Immature natural killer cell (primary cell): ENCODE measurements around the gene MYO1D. TPM values are rescaled to one million over a fixed set of nuclear protein-coding genes. Genes with fewer than 3 reads are reported as not detected.
A peak's percentile ranks its signal among the peaks of the same experiment; 100 is the strongest.
"Not testable (repeated sequence)": the region's sequence is repeated elsewhere in the genome, so short reads cannot be mapped to it uniquely, and the experiment has no call there.

Experiments
- DNase-seq, 3 donors: peaks; one replicate each; pipeline ENCODE4 v3.0.0; 2022; ENCODE audit warnings: mixed read lengths in 1 of 3
- H3K27ac Mint-ChIP-seq, 6 donors: one replicate each; pipeline ENCODE4 v1.8.0; 2020; ENCODE audit warnings: mixed read lengths in 6 of 6, mild to moderate bottlenecking in 5 of 6, inconsistent platforms in 4 of 6, moderate library complexity in 3 of 6
- H3K27me3 Mint-ChIP-seq, 3 donors: one replicate each; pipeline ENCODE4 v1.8.0; 2020 to 2021; ENCODE audit warnings: low read depth in 3 of 3, mild to moderate bottlenecking in 3 of 3, mixed read lengths in 3 of 3, moderate library complexity in 3 of 3, inconsistent platforms in 1 of 3
- H3K36me3 Mint-ChIP-seq, 3 donors: one replicate each; pipeline ENCODE4 v1.8.0; 2020; ENCODE audit warnings: mixed read lengths in 3 of 3, inconsistent platforms in 2 of 3, mild to moderate bottlenecking in 2 of 3
- H3K4me1 Mint-ChIP-seq, 2 donors: one replicate each; pipeline ENCODE4 v1.8.0; 2020; ENCODE audit warnings: inconsistent platforms in 2 of 2, mild to moderate bottlenecking in 2 of 2, mixed read lengths in 2 of 2, moderate library complexity in 1 of 2
- H3K4me3 Mint-ChIP-seq, 5 donors: one replicate each; pipeline ENCODE4 v1.8.0; 2020; ENCODE audit warnings: mild to moderate bottlenecking in 5 of 5, mixed read lengths in 5 of 5, inconsistent platforms in 3 of 5, moderate library complexity in 3 of 5
- H3K9me3 Mint-ChIP-seq, 6 donors: one replicate each; pipeline ENCODE4 v1.8.0; 2020; ENCODE audit warnings: mild to moderate bottlenecking in 6 of 6, mixed read lengths in 6 of 6, inconsistent platforms in 4 of 6, moderate library complexity in 3 of 6
- polyA plus RNA-seq, 3 donors: library from polyadenylated mRNA; unstranded; fragments of 300-500 nt; fragmentation: Illumina TruSeq; gene quantifications; one replicate each; pipeline ENCODE4 v1.2.3, GENCODE V29; 2021

MYO1D gene
- polyA plus RNA-seq, 3 donors from 2014 or later, result 2.0 to 7.9 TPM; not detected in 1

DNA sequence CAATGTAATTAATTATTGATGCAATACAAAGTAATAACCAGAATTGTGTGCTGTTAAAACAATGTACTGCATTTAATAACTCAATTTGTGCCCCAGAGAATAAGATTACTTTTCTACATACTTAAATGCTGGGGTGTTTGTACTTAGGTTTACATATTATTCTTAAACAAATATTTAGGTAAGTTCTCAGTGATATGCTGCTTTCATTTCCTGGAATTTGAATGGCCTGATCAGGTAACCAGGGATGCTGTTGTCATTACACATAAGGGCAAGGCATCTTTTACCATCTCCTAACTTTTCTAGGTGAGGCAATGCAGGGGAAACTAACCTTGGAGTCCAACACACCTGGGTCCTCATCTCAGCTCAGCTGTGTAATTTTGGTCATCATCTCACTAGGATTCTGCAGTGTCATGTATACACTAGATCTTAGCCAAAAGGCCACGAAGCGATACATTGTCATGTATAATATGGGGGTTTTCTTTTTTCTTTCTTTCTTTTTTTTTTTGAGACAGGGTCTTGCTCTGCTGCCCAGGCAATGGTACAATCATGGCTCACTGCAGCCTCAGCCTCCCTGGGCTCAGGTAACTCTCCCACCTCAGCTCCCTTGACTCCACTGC lies 45.2 kb downstream of the MYO1D start:
- Mint-ChIP-seq H3K4me3 (no peak overlapping the region), H3K36me3 (no peaks in the 10 kb centered on the region), H3K4me1 (no peaks in the 10 kb centered on the region), H3K27ac (no peak overlapping the region), H3K27me3 (peaks cover 3 to 5% (median 4%) of the 10 kb centered on the region in 3 donors), H3K9me3 (no peaks in the 10 kb centered on the region)
- no peak for DNase-seq

DNA sequence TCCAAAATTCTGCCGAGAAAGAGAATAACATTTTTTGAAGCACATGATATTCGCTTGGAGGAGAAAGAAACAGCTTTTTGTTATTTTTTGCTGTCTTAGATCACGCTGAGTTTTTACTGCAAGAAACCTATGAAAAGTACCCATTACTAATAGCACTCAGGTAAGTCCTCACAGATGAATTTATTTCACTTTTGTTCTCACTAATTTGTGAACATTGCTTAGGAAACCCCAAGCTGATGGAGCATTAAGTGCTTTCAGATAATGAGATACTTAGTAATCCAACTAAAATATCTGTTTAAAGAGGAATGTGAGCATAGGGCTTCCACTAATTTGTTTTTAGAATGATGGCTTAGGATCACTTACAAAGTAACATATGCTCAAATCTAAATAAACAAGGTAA lies 45.7 kb downstream of the MYO1D start:
- Mint-ChIP-seq H3K9me3 (no peaks in the 10 kb centered on the region), H3K4me3 (no peak overlapping the region), H3K27me3 (peaks cover 3 to 7% (median 4%) of the 10 kb centered on the region in 3 donors), H3K27ac (no peak overlapping the region), H3K4me1 (no peaks in the 10 kb centered on the region), H3K36me3 (no peaks in the 10 kb centered on the region)
- no peak for DNase-seq

DNA sequence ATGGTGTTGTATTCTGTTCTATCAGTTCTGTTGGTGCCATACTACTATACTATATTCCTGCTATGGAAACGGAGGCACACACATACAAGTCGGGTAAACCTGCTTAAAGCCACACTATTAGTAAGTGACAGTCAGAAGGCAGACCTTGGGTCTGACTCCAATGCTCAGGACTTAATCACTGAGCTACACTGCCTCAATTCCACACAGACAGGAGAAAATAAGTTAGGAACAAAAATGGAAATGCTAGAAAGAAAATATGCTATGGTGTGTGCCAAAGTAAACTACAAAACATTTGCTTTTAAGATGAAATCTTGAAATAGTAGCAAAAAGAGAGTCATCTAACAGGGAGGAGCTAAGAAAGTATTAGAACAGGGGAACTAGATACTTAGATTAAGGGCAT lies 48.1 kb downstream of the MYO1D start:
- Mint-ChIP-seq H3K27me3 (peaks cover 1 to 7% (median 5%) of the 10 kb centered on the region in 3 donors), H3K36me3 (no peaks in the 10 kb centered on the region), H3K27ac (no peak overlapping the region)

DNA sequence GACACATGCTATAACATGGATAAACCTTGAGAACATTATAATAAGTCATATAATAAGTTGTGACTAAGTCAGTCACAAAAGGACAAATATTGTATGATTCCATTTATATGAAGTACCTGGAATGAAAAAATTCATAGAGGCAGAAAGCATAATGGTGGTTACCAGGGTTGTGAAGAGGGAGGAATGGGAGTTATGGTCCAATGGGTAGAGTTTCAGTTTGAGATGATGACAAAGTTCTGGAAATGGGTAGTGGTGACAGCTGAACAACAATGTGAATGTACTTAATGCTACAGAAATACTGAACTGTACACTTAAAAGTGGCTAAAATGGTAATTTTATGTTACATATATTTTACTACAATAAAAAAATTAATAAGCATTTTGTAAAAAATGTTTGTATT lies 49.7 kb downstream of the MYO1D start:
- Mint-ChIP-seq H3K36me3 (no peaks in the 10 kb centered on the region), H3K4me1 (no peaks in the 10 kb centered on the region), H3K9me3 (no peaks in the 10 kb centered on the region), H3K4me3 (no peak overlapping the region), H3K27me3 (peaks cover 2 to 5% (median 5%) of the 10 kb centered on the region in 3 donors), H3K27ac (no peak overlapping the region)
- DNase-seq, result no peak

More for the DNA sequence above, 48.1 kb downstream of the MYO1D start:
- H3K4me1 Mint-ChIP-seq, result no peaks in the 10 kb centered on the region
- H3K4me3 Mint-ChIP-seq, result no peak overlapping the region
- H3K9me3 Mint-ChIP-seq, result no peaks in the 10 kb centered on the region
- no peak for DNase-seq

DNA sequence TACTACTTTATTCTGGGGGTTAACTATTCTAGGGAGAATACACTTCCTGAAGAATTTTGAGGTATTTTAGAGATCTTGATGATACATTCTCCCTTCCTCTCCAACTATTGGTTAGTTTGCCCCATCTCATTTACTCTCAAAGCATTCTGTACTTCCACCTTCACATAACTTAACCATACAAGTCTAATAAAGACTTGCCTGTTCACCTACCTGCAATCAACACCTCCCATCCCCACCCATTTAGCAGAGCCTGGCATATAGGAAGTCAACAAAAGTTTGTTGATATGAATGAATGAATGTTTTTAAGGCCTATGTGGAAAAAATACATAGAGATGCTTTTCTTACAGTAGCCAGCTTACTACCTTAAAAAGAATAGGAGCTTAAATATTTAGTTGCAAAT lies 50.8 kb downstream of the MYO1D start:
- H3K27me3 Mint-ChIP-seq, result peaks cover 2 to 12% (median 11%) of the 10 kb centered on the region in 3 donors
- H3K9me3 Mint-ChIP-seq, result no peaks in the 10 kb centered on the region
- H3K36me3 Mint-ChIP-seq, result no peaks in the 10 kb centered on the region
- no peak overlapping the region for H3K27ac Mint-ChIP-seq
- H3K4me3 Mint-ChIP-seq, result no peak overlapping the region
- no peak for DNase-seq
- peaks cover 0 to 4% of the 10 kb centered on the region in 2 donors for H3K4me1 Mint-ChIP-seq

DNA sequence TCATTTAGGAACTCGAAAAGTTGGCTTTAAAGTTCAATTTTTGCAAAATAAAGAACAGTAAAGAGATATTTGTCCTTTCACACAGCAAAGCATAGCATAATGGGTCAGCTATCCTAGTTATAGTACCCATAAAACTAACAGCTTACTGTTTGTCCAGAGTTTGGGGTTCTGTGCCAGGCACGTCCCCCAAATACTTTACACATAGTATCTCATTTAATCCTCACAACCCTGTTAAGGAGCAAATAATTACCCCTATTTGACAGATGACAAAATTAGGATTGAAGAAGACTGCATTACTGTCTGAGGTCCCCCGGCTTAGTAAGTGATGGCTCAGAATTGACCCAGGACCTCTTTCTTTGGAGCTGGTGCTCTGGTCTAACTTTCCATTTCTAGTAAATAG lies 52.6 kb downstream of the MYO1D start:
- peaks cover 2 to 12% (median 9%) of the 10 kb centered on the region in 3 donors for H3K27me3 Mint-ChIP-seq
- H3K27ac Mint-ChIP-seq, result no peak overlapping the region
- no peak overlapping the region for H3K4me3 Mint-ChIP-seq
- no peak for DNase-seq
- H3K4me1 Mint-ChIP-seq, result peaks cover 0 to 4% of the 10 kb centered on the region in 2 donors
- no peaks in the 10 kb centered on the region for H3K36me3 Mint-ChIP-seq
- H3K9me3 Mint-ChIP-seq, result no peaks in the 10 kb centered on the region

DNA sequence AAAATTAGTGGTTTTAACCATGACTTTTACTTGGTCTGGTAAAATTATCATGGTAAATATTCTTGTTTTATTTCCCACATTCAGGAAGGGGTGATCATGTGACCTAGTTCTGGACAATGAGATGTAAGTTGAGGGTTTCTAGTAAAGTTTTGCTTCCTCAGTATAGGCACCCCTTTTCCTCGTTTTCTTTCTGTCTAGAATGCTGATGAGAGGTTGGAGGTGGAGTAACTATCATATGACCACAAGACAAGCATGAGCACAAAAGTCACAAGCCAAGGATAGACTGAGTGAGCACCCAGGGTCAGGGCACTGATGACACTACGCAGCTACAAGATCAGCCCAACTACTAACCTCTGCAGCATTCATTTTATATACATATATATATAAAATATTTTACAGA lies 53.9 kb downstream of the MYO1D start:
- Mint-ChIP-seq H3K27me3 (peaks cover 2 to 12% (median 9%) of the 10 kb centered on the region in 3 donors), H3K4me1 (peaks cover 0 to 4% of the 10 kb centered on the region in 2 donors), H3K9me3 (no peaks in the 10 kb centered on the region), H3K36me3 (no peaks in the 10 kb centered on the region), H3K4me3 (peak overlapping the region in 3 of 5 donors; percentile 43 to 53 (median 49)), H3K27ac (no peak overlapping the region)
- DNase-seq, result no peak

DNA sequence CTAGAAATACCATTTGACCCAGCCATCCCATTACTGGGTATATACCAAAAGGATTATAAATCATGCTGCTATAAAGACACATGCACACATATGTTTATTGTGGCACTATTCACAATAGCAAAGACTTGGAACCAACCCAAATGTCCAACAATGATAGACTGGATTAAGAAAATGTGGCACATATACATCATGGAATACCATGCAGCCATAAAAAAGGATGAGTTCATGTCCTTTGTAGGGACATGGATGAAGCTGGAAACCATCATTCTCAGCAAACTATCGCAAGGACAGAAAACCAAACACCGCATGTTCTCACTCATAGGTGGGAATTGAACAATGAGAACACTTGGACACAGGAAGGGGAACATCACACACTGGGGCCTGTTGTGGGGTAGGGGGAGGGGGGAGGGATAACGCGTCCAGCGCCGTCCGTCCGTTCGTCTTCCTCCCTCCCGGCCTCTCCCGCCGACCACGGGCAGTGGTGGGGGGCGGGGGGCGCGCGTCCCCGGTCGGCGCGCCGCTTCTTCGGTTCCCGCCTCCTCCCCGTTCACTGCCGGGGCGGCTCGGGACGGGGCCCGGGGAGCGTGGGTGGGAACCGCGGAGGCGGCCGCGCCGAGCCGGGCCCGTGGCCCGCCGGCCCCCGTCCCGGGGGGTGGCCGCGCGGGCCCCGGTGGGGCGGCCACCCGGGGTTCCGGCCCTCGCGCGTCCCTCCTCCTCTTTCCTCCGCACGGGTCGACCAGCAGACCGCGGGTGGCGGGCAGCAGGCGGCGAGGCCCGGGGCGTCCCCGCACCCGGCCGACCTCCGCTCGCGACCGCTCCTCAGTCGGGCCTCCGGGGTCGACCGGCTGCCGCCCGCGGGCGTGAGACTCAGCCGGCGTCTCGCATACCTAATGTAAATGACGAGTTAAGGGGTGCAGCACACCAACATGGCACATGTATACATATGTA lies 54.7 kb downstream of the MYO1D start:
- not testable (repeated sequence) for H3K27ac Mint-ChIP-seq, H3K4me3 Mint-ChIP-seq, H3K4me1 Mint-ChIP-seq, H3K36me3 Mint-ChIP-seq, H3K9me3 Mint-ChIP-seq
- H3K27me3 Mint-ChIP-seq, result peaks cover 2 to 12% (median 9%) of the 10 kb centered on the region in 3 donors
- peak; percentile 12 to 29 (median 18) for DNase-seq

DNA sequence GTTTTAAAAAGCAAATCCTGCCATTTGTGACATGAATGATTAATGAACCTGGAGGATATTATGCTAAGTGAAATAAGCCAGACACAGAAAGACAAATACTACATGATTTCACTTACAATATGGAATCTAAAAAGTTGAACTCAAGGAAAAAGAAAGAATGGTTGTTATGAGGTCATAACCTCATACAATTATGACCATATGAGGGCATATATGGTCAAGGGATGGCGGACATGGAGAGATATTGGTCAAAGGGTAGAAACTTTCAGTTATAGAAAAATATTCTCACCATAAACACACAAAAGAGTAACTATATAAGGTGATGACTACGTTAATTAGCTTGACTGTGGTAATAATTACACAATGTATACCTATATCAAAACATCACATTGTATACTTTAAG lies 56.5 kb downstream of the MYO1D start:
- no peaks in the 10 kb centered on the region for H3K36me3 Mint-ChIP-seq
- H3K4me1 Mint-ChIP-seq, result peaks cover 0 to 4% of the 10 kb centered on the region in 2 donors
- H3K9me3 Mint-ChIP-seq, result no peaks in the 10 kb centered on the region
- H3K27ac Mint-ChIP-seq, result no peak overlapping the region
- no peak overlapping the region for H3K4me3 Mint-ChIP-seq
- DNase-seq, result no peak
- peaks cover 2 to 7% (median 7%) of the 10 kb centered on the region in 3 donors for H3K27me3 Mint-ChIP-seq

DNA sequence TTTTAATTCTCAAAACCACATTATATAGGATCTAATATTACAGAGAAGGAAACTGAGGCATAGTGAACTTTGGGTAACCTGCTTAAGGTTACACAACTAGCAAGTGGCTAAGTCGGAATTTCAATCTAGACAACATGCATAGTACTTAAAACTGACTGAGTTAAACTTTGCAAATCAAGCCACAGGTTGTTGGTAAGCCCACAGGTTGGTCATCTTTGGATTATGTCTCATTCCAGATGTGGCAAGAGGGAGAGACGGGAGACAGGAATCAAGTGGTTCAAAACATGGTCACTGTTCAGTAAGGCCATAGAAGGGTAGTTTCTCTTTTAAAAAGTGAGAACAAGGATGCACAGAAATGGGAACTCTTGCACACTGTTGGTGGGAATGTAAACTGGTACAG lies 57.1 kb downstream of the MYO1D start:
- no peaks in the 10 kb centered on the region for H3K9me3 Mint-ChIP-seq
- H3K27me3 Mint-ChIP-seq, result peaks cover 2 to 7% (median 7%) of the 10 kb centered on the region in 3 donors
- H3K27ac Mint-ChIP-seq, result no peak overlapping the region
- H3K4me1 Mint-ChIP-seq, result peaks cover 0 to 4% of the 10 kb centered on the region in 2 donors
- H3K36me3 Mint-ChIP-seq, result no peaks in the 10 kb centered on the region
- H3K4me3 Mint-ChIP-seq, result no peak overlapping the region
- no peak for DNase-seq

- no peak for DNase-seq
- Mint-ChIP-seq H3K4me1 (peaks cover 0 to 4% of the 10 kb centered on the region in 2 donors), H3K36me3 (no peaks in the 10 kb centered on the region), H3K27ac (no peak overlapping the region), H3K9me3 (no peaks in the 10 kb centered on the region), H3K27me3 (peaks cover 2 to 7% (median 7%) of the 10 kb centered on the region in 3 donors), H3K4me3 (no peak overlapping the region)
Observed at GRCh38 chr17:32819035-32819434, 57.9 kb downstream of the MYO1D start.

DNA sequence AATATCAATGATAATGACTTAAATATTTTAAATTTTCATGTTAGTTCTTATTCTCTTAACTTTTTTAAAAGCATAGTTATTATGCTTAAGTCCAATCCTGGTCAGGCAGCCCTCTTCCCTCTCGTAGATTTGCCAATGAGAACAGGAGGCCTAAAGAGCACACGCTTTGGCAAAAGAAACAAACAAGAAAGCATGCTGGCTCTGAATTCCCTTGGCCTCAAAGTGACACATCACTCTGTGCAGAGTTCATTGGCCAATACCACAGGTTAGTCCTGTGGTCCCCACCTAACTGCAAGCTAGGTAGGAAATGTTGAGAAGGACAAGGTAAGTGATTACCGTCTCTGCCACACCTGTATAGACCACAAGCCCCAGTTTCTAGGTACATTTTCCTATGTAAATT lies 61.5 kb downstream of the MYO1D start:
- H3K4me3 Mint-ChIP-seq, result no peak overlapping the region
- H3K9me3 Mint-ChIP-seq, result no peaks in the 10 kb centered on the region
- H3K27me3 Mint-ChIP-seq, result peaks cover 0 to 2% (median 2%) of the 10 kb centered on the region in 3 donors
- DNase-seq, result no peak
- peaks cover 0 to 6% of the 10 kb centered on the region in 2 donors for H3K4me1 Mint-ChIP-seq
- no peak overlapping the region for H3K27ac Mint-ChIP-seq
- H3K36me3 Mint-ChIP-seq, result no peaks in the 10 kb centered on the region

DNA sequence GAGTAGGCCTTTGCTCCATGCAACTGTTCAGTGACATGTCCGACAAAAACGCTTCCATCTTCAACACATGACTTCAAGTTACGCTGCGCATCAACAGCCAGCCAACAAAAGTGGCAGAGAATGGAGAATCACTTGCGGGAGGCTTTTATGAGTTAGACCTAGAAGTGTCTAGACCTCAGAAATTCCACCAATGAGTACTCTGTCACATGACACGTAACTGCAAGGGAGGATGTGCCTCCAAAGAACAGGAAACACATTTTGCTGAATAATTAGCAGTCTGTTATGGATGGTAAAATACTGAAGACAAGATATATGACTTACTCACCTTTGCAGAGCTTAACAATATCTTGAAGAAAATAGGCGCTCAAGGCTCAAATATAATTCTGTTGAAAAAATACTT lies 62.1 kb downstream of the MYO1D start:
- Mint-ChIP-seq H3K27me3 (peaks cover 0 to 2% (median 2%) of the 10 kb centered on the region in 3 donors), H3K4me1 (peaks cover 3 to 11% of the 10 kb centered on the region in 2 donors), H3K36me3 (no peaks in the 10 kb centered on the region), H3K9me3 (no peaks in the 10 kb centered on the region), H3K27ac (no peak overlapping the region), H3K4me3 (no peak overlapping the region)
- DNase-seq, result no peak

DNA sequence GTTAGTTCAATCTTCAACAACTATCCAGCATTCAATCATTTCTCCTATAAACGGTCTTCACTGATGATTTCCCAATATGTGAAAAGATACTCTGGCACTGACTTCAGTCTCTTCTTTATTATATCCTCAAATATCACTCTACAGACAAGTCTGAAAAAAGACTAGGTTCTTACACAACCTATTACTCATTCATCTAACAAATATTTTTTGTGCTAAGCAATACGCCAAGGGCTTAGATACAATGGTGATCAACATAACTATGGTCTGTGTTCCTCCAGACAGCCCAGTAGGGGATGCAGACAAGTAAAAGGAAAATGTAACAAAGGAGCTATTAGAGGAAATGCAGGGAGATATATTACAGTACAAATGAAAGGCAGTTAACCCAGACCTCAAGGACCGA lies 63.9 kb downstream of the MYO1D start:
- peaks cover 9 to 27% of the 10 kb centered on the region in 2 donors for H3K4me1 Mint-ChIP-seq
- H3K36me3 Mint-ChIP-seq, result no peaks in the 10 kb centered on the region
- no peak overlapping the region for H3K27ac Mint-ChIP-seq
- peaks cover 0 to 2% (median 2%) of the 10 kb centered on the region in 3 donors for H3K27me3 Mint-ChIP-seq
- DNase-seq, result no peak
- no peak overlapping the region for H3K4me3 Mint-ChIP-seq
- no peaks in the 10 kb centered on the region for H3K9me3 Mint-ChIP-seq
